ENCODE data around the gene LTBP2. TPM values are rescaled to one million over a fixed set of nuclear protein-coding genes. Genes with fewer than 3 reads are reported as not detected.

LTBP2 gene
- total and polyA plus RNA-seq, 7 donors: 2.4 to 51.4 (median 11.8) TPM

GRCh38 chr14:74574090-74574433 is 38.0 kb downstream of the LTBP2 start:
- H3K9me3 ChIP-seq: no peaks in the 10 kb centered on the region
- 92 to 94% (median 93%) methylated on average over 4 of the region's 4 CpGs for WGBS, 3 donors
- no peak for TF ChIP-seq CTCF (IDR thresholded peaks at IDR 0.05)
- no peak overlapping the region for H3K4me3 ChIP-seq
- H3K4me1 ChIP-seq: peaks cover 6% of the 10 kb centered on the region
- H3K36me3 ChIP-seq (ENCODE audit: insufficient read depth in 1 of 2, low read depth in 1 of 2): no peaks in the 10 kb centered on the region
- DNase-seq: no peak
- intact Hi-C loops (cut with DNase I): no loop called here
- peaks cover 0 to 2% (median 0%) of the 10 kb centered on the region in 3 donors for H3K27me3 ChIP-seq (ENCODE audit: insufficient read depth in 3 of 3, low read length in 2 of 3)
- no peak overlapping the region for H3K27ac ChIP-seq
- ATAC-seq: no peak

GRCh38 chr14:74573421-74574089 is 38.5 kb downstream of the LTBP2 start:
- intact Hi-C loops (cut with DNase I): no loop called here
- H3K27me3 ChIP-seq (ENCODE audit: insufficient read depth in 3 of 3, low read length in 2 of 3): peaks cover 0 to 2% (median 0%) of the 10 kb centered on the region in 3 donors
- no peak overlapping the region for H3K4me3 ChIP-seq
- H3K9me3 ChIP-seq: no peaks in the 10 kb centered on the region
- peak in 1 of 2 donors; percentile 37 for DNase-seq
- TF ChIP-seq CTCF (IDR thresholded peaks at IDR 0.05): no peak
- 86 to 93% (median 87%) methylated on average over 13 of the region's 13 CpGs for WGBS, 3 donors
- peaks cover 6% of the 10 kb centered on the region for H3K4me1 ChIP-seq
- peak overlapping the region; percentile 71 for H3K27ac ChIP-seq
- ATAC-seq: no peak
- H3K36me3 ChIP-seq (ENCODE audit: insufficient read depth in 1 of 2, low read depth in 1 of 2): no peaks in the 10 kb centered on the region

- H3K4me1 ChIP-seq: peaks cover 6% of the 10 kb centered on the region
- no peaks in the 10 kb centered on the region for H3K9me3 ChIP-seq
- H3K27ac ChIP-seq: peak overlapping the region; percentile 71
- DNase-seq (peak in 1 of 2 donors; percentile 35), ATAC-seq (no peak)
- intact Hi-C loops (cut with DNase I): no loop called here
- H3K4me3 ChIP-seq: no peak overlapping the region
- 69 to 75% (median 70%) methylated on average over 15 of the region's 15 CpGs for WGBS, 3 donors
- no peaks in the 10 kb centered on the region for H3K36me3 ChIP-seq (ENCODE audit: insufficient read depth in 1 of 2, low read depth in 1 of 2)
- peaks cover 0 to 2% (median 0%) of the 10 kb centered on the region in 3 donors for H3K27me3 ChIP-seq (ENCODE audit: insufficient read depth in 3 of 3, low read length in 2 of 3)
- no peak for TF ChIP-seq CTCF (IDR thresholded peaks at IDR 0.05)
Measured at GRCh38 chr14:74572726-74573301, 39.2 kb downstream of the LTBP2 start.

GRCh38 chr14:74571901-74572725 is 39.9 kb downstream of the LTBP2 start:
- WGBS, 3 donors: 19 to 36% (median 26%) methylated on average over 8 of the region's 8 CpGs
- H3K4me1 ChIP-seq: peaks cover 6% of the 10 kb centered on the region
- peaks cover 0 to 2% (median 0%) of the 10 kb centered on the region in 3 donors for H3K27me3 ChIP-seq (ENCODE audit: insufficient read depth in 3 of 3, low read length in 2 of 3)
- H3K36me3 ChIP-seq (ENCODE audit: insufficient read depth in 1 of 2, low read depth in 1 of 2): no peaks in the 10 kb centered on the region
- TF ChIP-seq CTCF (IDR thresholded peaks at IDR 0.05): no peak
- intact Hi-C loops (cut with DNase I): no loop called here
- no peaks in the 10 kb centered on the region for H3K9me3 ChIP-seq
- peak; percentile 46 to 51 for DNase-seq
- peak overlapping the region; percentile 71 for H3K27ac ChIP-seq
- peak overlapping the region; percentile 11 for H3K4me3 ChIP-seq
- ATAC-seq: peak; percentile 78 to 88 (median 80)
